Measurements from ENCODE around the gene SIVA1.

SIVA1 gene, protein sequence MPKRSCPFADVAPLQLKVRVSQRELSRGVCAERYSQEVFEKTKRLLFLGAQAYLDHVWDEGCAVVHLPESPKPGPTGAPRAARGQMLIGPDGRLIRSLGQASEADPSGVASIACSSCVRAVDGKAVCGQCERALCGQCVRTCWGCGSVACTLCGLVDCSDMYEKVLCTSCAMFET

GRCh38 chr14:104752735-104753527 is at the start of gene SIVA1:
TSS of gene SIVA1 (plus strand) at chr14:104753147. CDS start at chr14:104753202, 55 bp downstream.
- Histone ChIP-seq H3K4me1 (ENCODE audit: control insufficient read depth in 1 of 2, insufficient read depth in 1 of 2, low read depth in 1 of 2, low read length in 1 of 2) (peaks cover 20% of the 10 kb centered on the region in 2 experiments), H3K4me3 (ENCODE audit: low read depth in 1 of 2, low read length in 1 of 2) (peak within 1 kb of the TSS; percentile 79 to 87), H3K27me3 (no peaks in the 10 kb centered on the region), H3K36me3 (peaks cover 28% of the 10 kb centered on the region), H3K27ac (peak within 1 kb of the TSS; percentile 78), H3K9me3 (no peaks in the 10 kb centered on the region)
- TF ChIP-seq CTCF (IDR thresholded peaks at IDR 0.05): peak; percentile 31

DNA sequence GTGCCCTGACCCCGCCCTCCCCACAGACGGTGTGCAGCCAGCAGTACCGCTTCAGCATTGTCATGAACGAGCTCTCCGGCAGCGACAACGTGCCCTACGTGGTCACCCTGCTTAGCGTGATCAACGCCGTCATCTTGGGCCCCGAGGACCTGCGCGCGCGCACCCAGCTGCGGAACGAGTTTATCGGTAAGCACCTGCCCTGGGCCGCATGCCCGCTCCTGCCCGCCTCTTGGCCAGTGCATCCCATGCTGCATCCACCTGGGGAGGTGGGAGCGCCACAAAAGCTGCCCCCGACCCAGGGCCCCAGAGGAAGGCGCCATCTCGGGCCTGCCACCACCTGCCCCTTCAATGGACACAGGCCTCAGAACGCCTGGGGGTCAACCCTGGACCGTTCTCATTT is 49.7 kb upstream of the SIVA1 start:
- no peaks in the 10 kb centered on the region for H3K4me1 ChIP-seq (ENCODE audit: control insufficient read depth in 1 of 2, insufficient read depth in 1 of 2, low read depth in 1 of 2, low read length in 1 of 2)
- no peaks in the 10 kb centered on the region for H3K27me3 ChIP-seq
- no peak overlapping the region for H3K4me3 ChIP-seq (ENCODE audit: low read depth in 1 of 2, low read length in 1 of 2)
- TF ChIP-seq CTCF (IDR thresholded peaks at IDR 0.05): no peak
- no peak overlapping the region for H3K27ac ChIP-seq
- no peaks in the 10 kb centered on the region for H3K36me3 ChIP-seq
- H3K9me3 ChIP-seq: no peaks in the 10 kb centered on the region

- Histone ChIP-seq H3K36me3 (no peaks in the 10 kb centered on the region), H3K4me1 (ENCODE audit: control insufficient read depth in 1 of 2, insufficient read depth in 1 of 2, low read depth in 1 of 2, low read length in 1 of 2) (no peaks in the 10 kb centered on the region), H3K27me3 (no peaks in the 10 kb centered on the region), H3K4me3 (ENCODE audit: low read depth in 1 of 2, low read length in 1 of 2) (no peak overlapping the region), H3K27ac (no peak overlapping the region), H3K9me3 (no peaks in the 10 kb centered on the region)
- TF ChIP-seq CTCF (IDR thresholded peaks at IDR 0.05): no peak
These were observed 48.7 kb upstream of the SIVA1 start for GRCh38 chr14:104704252-104704651.

GRCh38 chr14:104705340-104706047 is 47.5 kb upstream of the SIVA1 start:
- Histone ChIP-seq H3K27me3 (no peaks in the 10 kb centered on the region), H3K27ac (no peak overlapping the region), H3K36me3 (no peaks in the 10 kb centered on the region), H3K4me1 (ENCODE audit: control insufficient read depth in 1 of 2, insufficient read depth in 1 of 2, low read depth in 1 of 2, low read length in 1 of 2) (no peaks in the 10 kb centered on the region), H3K9me3 (no peaks in the 10 kb centered on the region), H3K4me3 (ENCODE audit: low read depth in 1 of 2, low read length in 1 of 2) (no peak overlapping the region)
- TF ChIP-seq CTCF (IDR thresholded peaks at IDR 0.05): no peak

DNA sequence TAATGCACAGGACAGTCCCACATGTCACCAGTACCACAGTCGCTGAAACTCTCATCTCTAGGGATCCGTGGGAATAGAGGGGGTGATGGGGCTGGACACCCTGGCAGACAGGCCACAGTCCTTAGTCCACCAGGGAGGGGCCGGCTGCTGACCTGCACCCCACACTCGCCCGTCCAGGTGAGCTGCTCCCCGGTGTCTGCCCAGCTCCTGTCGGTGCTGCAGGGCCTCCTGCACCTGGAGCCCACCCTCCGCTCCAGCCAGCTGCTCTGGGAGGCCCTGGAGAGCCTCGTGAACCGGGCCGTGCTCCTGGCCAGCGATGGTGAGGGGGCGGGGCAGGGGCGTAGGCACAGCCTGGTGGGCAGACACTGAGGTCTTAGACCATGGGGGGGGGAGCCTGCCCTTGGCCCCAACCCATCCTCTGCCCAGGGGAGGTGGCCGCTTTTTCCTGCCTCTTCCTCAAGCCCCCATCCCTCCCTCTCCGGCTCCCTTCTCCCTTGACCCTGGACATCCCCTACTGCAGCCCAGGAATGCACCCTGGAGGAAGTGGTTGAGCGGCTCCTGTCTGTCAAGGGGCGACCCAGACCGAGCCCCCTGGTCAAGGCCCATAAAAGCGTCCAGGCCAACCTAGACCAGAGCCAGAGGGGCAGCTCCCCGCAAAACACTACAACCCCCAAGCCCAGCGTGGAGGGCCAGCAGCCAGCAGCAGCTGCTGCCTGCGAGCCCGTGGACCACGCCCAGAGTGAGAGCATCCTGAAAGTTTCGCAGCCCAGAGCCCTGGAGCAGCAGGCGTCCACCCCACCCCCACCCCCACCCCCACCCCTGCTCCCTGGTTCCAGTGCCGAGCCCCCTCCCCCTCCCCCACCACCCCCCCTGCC is 46.0 kb upstream of the SIVA1 start:
- Histone ChIP-seq H3K36me3 (no peaks in the 10 kb centered on the region), H3K27ac (no peak overlapping the region), H3K4me1 (ENCODE audit: control insufficient read depth in 1 of 2, insufficient read depth in 1 of 2, low read depth in 1 of 2, low read length in 1 of 2) (no peaks in the 10 kb centered on the region), H3K9me3 (no peaks in the 10 kb centered on the region), H3K27me3 (no peaks in the 10 kb centered on the region), H3K4me3 (ENCODE audit: low read depth in 1 of 2, low read length in 1 of 2) (no peak overlapping the region)
- no peak for TF ChIP-seq CTCF (IDR thresholded peaks at IDR 0.05)

Measured in neutrophil (primary cell).